K562 (cell line): ENCODE results near the gene MOB3B. TPM values are rescaled to one million over a fixed set of nuclear protein-coding genes. Genes with fewer than 3 reads are reported as not detected.

ENCODE experiments used
- ATAC-seq: fragments of 200-7000 bp; cut with Tn5 transposase; 3 replicates; pipeline ENCODE4 v1.9.1; 2020; ENCODE audit warnings: moderate library complexity
- BruUV-seq: library from RNA; stranded (reverse); fragments of 400-500 nt; replicated peaks from 2 replicates; lab custom pipeline; 2021; lab: Mats Ljungman, UMichigan
- CTCF ChIA-PET: fragments of 300-600 bp; formaldehyde crosslinking; extraction: SDS; loops from one replicate; lab custom pipeline; 2021; ENCODE audit warnings: low intra/inter-chr PET ratio; lab: Yijun Ruan, JAX
- POLR2A ChIA-PET: fragments of 300-600, 350-650 bp; sonication (Branson Sonifier 250); formaldehyde crosslinking; extraction: SDS; loops from one replicate; lab custom pipeline; 2021; ENCODE audit warnings: antibody characterized with exemption, inconsistent platforms; lab: Yijun Ruan, JAX
- DNase-seq, 4 experiments: peaks; one replicate each; pipeline versions ENCODE4 v3.0.0 to v3.0.0-alpha.2; 2011 to 2018; ENCODE audit warnings: low spot score in 3 of 4, mixed read lengths in 3 of 4; ENCODE audit errors: extremely low read depth in 1 of 4
- FAIRE-seq: peaks from 2 replicates; lab custom pipeline; 2011; peaks lifted over from hg19 to GRCh38; lab: Jason Lieb, UNC
- H2AFZ ChIP-seq: 2 replicates; pipeline ENCODE4 v1.6.0; 2011; ENCODE audit warnings: low read depth, low read length, control low read depth, inconsistent platforms
- H3K27ac ChIP-seq: fragments of 200-600 bp; 3 replicates; pipeline ENCODE4 v1.8.0; 2011; ENCODE audit warnings: low read depth, mild to moderate bottlenecking, control low read depth, inconsistent platforms, low read length, moderate library complexity, mixed read lengths; ENCODE audit errors: extremely low read depth
- H3K27me3 ChIP-seq, 2 experiments: fragments of 300-600 bp in 1 of 2; 2 replicates in 1 of 2; 3 replicates in 1 of 2; pipeline versions ENCODE4 v1.6.0 to v1.8.0; 2011; ENCODE audit warnings: inconsistent platforms in 2 of 2, low read length in 2 of 2, mild to moderate bottlenecking in 1 of 2, mixed read lengths in 1 of 2, moderate library complexity in 1 of 2; ENCODE audit not compliant: control insufficient read depth in 2 of 2, insufficient read depth in 2 of 2
- H3K36me3 ChIP-seq: fragments of 300-600 bp; 3 replicates; pipeline ENCODE4 v1.8.0; 2011; ENCODE audit warnings: mild to moderate bottlenecking, low read length, inconsistent platforms; ENCODE audit not compliant: control insufficient read depth, insufficient read depth
- H3K4me1 ChIP-seq, 2 experiments: fragments of 200-600 bp in 1 of 2; replicated peaks in 1 of 2; 2 replicates in 1 of 2; 3 replicates in 1 of 2; pipeline versions ENCODE4 v1.5.1 to v1.8.0; 2011; ENCODE audit warnings: inconsistent platforms in 2 of 2, low read length in 2 of 2, mild to moderate bottlenecking in 1 of 2, mixed read lengths in 1 of 2, moderate library complexity in 1 of 2; ENCODE audit not compliant: control insufficient read depth in 2 of 2, insufficient read depth in 2 of 2
- H3K4me2 ChIP-seq: 2 replicates; pipeline ENCODE4 v1.6.1; 2011; ENCODE audit warnings: low read length, control low read depth, inconsistent platforms, mixed read lengths; ENCODE audit not compliant: insufficient read depth
- H3K4me3 ChIP-seq: fragments of 200-600 bp; sonication (generic), shearing (Covaris generic); 2 replicates; pipeline ENCODE4 v1.5.1; 2016; ENCODE audit warnings: control low read depth, inconsistent platforms
- H3K79me2 ChIP-seq: fragments of 200-600 bp; 3 replicates; pipeline ENCODE4 v1.8.0; 2011; ENCODE audit warnings: low read length, inconsistent platforms; ENCODE audit not compliant: control insufficient read depth, insufficient read depth
- H3K9ac ChIP-seq, 2 experiments: 2 replicates each; pipeline versions ENCODE4 v1.6.0 to v1.6.1; 2011; ENCODE audit warnings: low read depth in 2 of 2, low read length in 2 of 2, control low read depth in 1 of 2, inconsistent platforms in 1 of 2, mild to moderate bottlenecking in 1 of 2, mixed read lengths in 1 of 2; ENCODE audit not compliant: insufficient read depth in 1 of 2
- H3K9me1 ChIP-seq: one replicate; pipeline ENCODE4 v1.6.0; 2011; ENCODE audit warnings: inconsistent platforms, mild to moderate bottlenecking, low read length, moderate library complexity; ENCODE audit not compliant: control insufficient read depth, insufficient read depth
- H3K9me3 ChIP-seq: replicated peaks from 2 replicates; pipeline ENCODE4 v1.5.1; 2011; ENCODE audit warnings: low read depth, low read length, inconsistent platforms; ENCODE audit not compliant: control insufficient read depth, insufficient read depth
- H4K20me1 ChIP-seq: replicated peaks from 2 replicates; pipeline ENCODE4 v1.6.1; 2011; ENCODE audit warnings: low read length, inconsistent platforms, mixed read lengths; ENCODE audit not compliant: control insufficient read depth, insufficient read depth
- CAMTA2 ChIP-seq: fragments of 250-450 bp; sonication (Bioruptor Pico); conservative IDR thresholded peaks from 2 replicates; pipeline ENCODE4 v1.5.1; 2022
- DACH1 ChIP-seq: fragments of 450-650 bp; IDR thresholded peaks from 2 replicates; pipeline ENCODE4 v1.6.1; 2018; ENCODE audit not compliant: partially characterized antibody
- HBP1 ChIP-seq: fragments of 450-650 bp; formaldehyde crosslinking; IDR thresholded peaks from 2 replicates; pipeline ENCODE4 v1.4.0; 2022; ENCODE audit warnings: missing genetic modification characterization
- HDAC3 ChIP-seq: fragments of 450-650 bp; IDR thresholded peaks from 2 replicates; pipeline ENCODE4 v1.6.1; 2018; ENCODE audit warnings: borderline replicate concordance, mild to moderate bottlenecking, moderate library complexity; ENCODE audit not compliant: partially characterized antibody
- HDAC8 ChIP-seq: fragments of 450-650 bp; IDR thresholded peaks from 2 replicates; pipeline ENCODE4 v1.6.1; 2016; ENCODE audit warnings: mild to moderate bottlenecking, missing genetic modification characterization, moderate library complexity, missing compliant biosample characterization
- RBM17 ChIP-seq: fragments of 200-400 bp; formaldehyde crosslinking; IDR thresholded peaks from 2 replicates; pipeline ENCODE4 v1.6.1; 2017; ENCODE audit warnings: low read depth, mild to moderate bottlenecking, low read length, borderline replicate concordance
- SUPT5H ChIP-seq: fragments of 450-650 bp; IDR thresholded peaks from 2 replicates; pipeline ENCODE4 v1.6.1; 2016
- TEAD4 ChIP-seq, 2 experiments: sonication (generic) in 1 of 2; formaldehyde crosslinking in 1 of 2; IDR thresholded peaks; 2 replicates each; pipeline versions ENCODE4 v1.6.1 to v1.8.0; 2012 to 2022; ENCODE audit warnings: borderline replicate concordance in 1 of 2, inconsistent platforms in 1 of 2, low read length in 1 of 2, mild to moderate bottlenecking in 1 of 2, missing genetic modification reagents in 1 of 2
- TFAP4 ChIP-seq: sonication (generic); formaldehyde crosslinking; IDR thresholded peaks from 2 replicates; pipeline ENCODE4 v1.8.0; 2022; ENCODE audit warnings: missing genetic modification reagents, mild to moderate bottlenecking, moderate library complexity, borderline replicate concordance
- U2AF1 ChIP-seq: fragments of 200-400 bp; formaldehyde crosslinking; optimal IDR thresholded peaks from 2 replicates; pipeline ENCODE3; 2017; ENCODE audit warnings: mild to moderate bottlenecking, low read depth, low read length, moderate library complexity
- WGBS: fragments of 100-300 bp; shearing (Covaris generic); methylation state at CpG from one replicate; pipeline ENCODE4 v1.1.6; 2016; ENCODE audit warnings: low coverage, mixed read lengths; ENCODE audit not compliant: insufficient coverage; ENCODE audit errors: missing lambda C conversion rate; 5-methylcytosine and 5-hydroxymethylcytosine counted together
- in situ Hi-C: fragments of 300-500 bp; cut with MboI; formaldehyde crosslinking; loops from 4 replicates; pipeline ENCODE4 v1.15.0; 2018; ENCODE audit warnings: inconsistent platforms, mixed read lengths
- intact Hi-C: fragments of 100-400 bp; cut with micrococcal nuclease; formaldehyde crosslinking; loops from 2 replicates; pipeline ENCODE4 v1.14.2; 2022
- polyA plus RNA-seq, 8 experiments: library from polyadenylated mRNA; depleted of rRNA in 4 of 8; stranded (reverse) in 5 of 8; unstranded in 3 of 8; fragments of >200 nt; fragmentation: Nextera tagmentation in 2 of 8; fragmentation: Illumina TruSeq in 1 of 8; extraction: Ambion mirVana in 2 of 8; extraction: Trizol in 1 of 8; gene quantifications; 2 replicates each; pipeline versions ENCODE4 v1.2.1 to v1.2.3, GENCODE V29; 2011 to 2014; ENCODE audit warnings: inconsistent platforms in 1 of 8, missing spikeins in 1 of 8
- total RNA-seq, 7 experiments: library from RNA; depleted of rRNA in 6 of 7; stranded (reverse); fragments of >200 nt in 6 of 7; fragmentation: Illumina TruSeq in 2 of 7; extraction: Trizol in 2 of 7; gene quantifications; 2 replicates each; pipeline versions ENCODE4 v1.2.1 to v1.2.3, GENCODE V29; 2011 to 2021; ENCODE audit warnings: low replicate concordance in 1 of 7

Gene MOB3B
- total and polyA plus RNA-seq, 9 of the 15 experiments (the other 6 are each of a cell fraction or from before 2014, with no cell fraction given), result 3.6 to 12.8 (median 7.2) TPM

- TF ChIP-seq DACH1 (no peak), U2AF1 (no peak), HBP1 (CRISPR knock-in tag) (no peak), TEAD4 (IDR thresholded peaks at IDR 0.05; ENCODE audit: low read length) (no peak), TEAD4 (CRISPR knock-in tag; IDR thresholded peaks at IDR 0.05; ENCODE audit: borderline replicate concordance) (no peak), RBM17 (no peak), TFAP4 (CRISPR knock-in tag) (no peak), SUPT5H (no peak)
Observed at GRCh38 chr9:27340961-27341511, 188.6 kb downstream of the MOB3B start (continued).

- WGBS, result 64% methylated on average over 2 of the region's 5 CpGs
- Histone ChIP-seq H3K9me1 (no peaks in the 10 kb centered on the region), H3K4me1 (no peaks in the 10 kb centered on the region), H3K9me3 (no peaks in the 10 kb centered on the region), H3K27me3 (no peaks in the 10 kb centered on the region), H3K27ac (no peak overlapping the region), H3K9ac (no peak overlapping the region), H2AFZ (no peak overlapping the region), H3K4me3 (no peak overlapping the region), H3K4me2 (no peak overlapping the region), H3K36me3 (peaks cover 4% of the 10 kb centered on the region; the same call in 1 of the 3 replicates), H4K20me1 (no peaks in the 10 kb centered on the region), H3K79me2 (no peaks in the 10 kb centered on the region; the same call in 2 of the 3 replicates)
- CTCF ChIA-PET, result no interaction called here
- in situ Hi-C loops, result no loop called here
- no peak for TF ChIP-seq HDAC8 (tag)
- no peak for TF ChIP-seq CAMTA2 (CRISPR knock-in tag)
- no peak for TF ChIP-seq HDAC3
- POLR2A ChIA-PET, result no interaction called here
- no peak for FAIRE-seq
- BruUV-seq, result no TSS peak
- ATAC-seq, result no peak
- DNase-seq, result no peak
- intact Hi-C loops, result no loop called here
Observed at GRCh38 chr9:27340285-27340674, 189.3 kb downstream of the MOB3B start.
